Mucosa of stomach (tissue), 1 donor: ENCODE results near the gene TMEM203.

Source experiments
- H3K27me3 ChIP-seq: one replicate; pipeline ENCODE4 v1.7.0; 2013; ENCODE audit warnings: mild to moderate bottlenecking, low read length; ENCODE audit not compliant: control insufficient read depth, insufficient read depth
- H3K36me3 ChIP-seq: one replicate; pipeline ENCODE4 v1.7.0; 2013; ENCODE audit warnings: low read length; ENCODE audit not compliant: control insufficient read depth, insufficient read depth
- H3K4me1 ChIP-seq: one replicate; pipeline ENCODE4 v1.7.0; 2013; ENCODE audit warnings: mild to moderate bottlenecking, low read length; ENCODE audit not compliant: control insufficient read depth, insufficient read depth
- H3K4me3 ChIP-seq: one replicate; pipeline ENCODE4 v1.7.0; 2013; ENCODE audit warnings: low read length
- H3K9ac ChIP-seq: one replicate; pipeline ENCODE4 v1.7.0; 2013; ENCODE audit warnings: mild to moderate bottlenecking, low read length, moderate library complexity
- H3K9me3 ChIP-seq: one replicate; pipeline ENCODE4 v1.7.0; 2013; ENCODE audit warnings: mild to moderate bottlenecking, low read length, moderate library complexity; ENCODE audit not compliant: control insufficient read depth
- donor health status: Pancreatic carcinoma.

Gene TMEM203

DNA sequence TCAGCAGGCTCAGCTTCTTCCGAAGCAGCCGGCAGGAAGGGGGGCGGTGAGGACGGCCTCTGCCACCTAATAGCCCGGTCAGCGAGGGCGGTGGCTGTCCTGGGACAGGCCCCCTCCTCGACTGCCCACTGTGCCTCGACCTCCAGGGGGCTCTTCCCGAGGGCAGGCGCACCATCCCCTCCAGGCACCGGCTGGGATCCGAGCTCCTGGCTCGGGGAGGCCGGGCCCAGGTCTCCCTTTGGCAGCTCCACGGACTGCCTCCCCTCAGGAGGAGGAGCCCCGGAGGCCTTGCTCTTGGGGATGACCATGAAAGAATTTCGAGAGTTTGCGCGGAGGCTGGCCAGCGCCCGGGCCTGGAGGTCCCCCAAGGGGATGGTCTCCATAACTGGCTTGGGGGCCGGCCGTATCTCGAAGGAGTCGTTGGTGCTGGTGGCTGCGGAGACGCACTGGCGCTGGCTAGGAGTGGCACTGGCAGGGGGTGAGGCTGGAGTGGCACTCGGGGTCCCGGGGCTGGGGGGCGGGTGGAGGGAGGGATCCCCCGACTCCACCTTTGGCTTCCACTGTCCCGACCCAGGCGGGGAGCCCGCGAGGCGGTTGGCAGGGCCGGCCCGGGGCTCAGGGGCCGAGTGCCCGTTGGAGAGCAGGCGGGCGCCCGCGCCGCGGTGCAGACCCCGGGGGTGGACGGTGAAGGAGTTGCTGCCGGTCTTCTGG lies 5.9 kb downstream of the TMEM203 start:
- Histone ChIP-seq H3K4me1 (peaks cover 65% of the 10 kb centered on the region), H3K9ac (peak overlapping the region; percentile 57), H3K36me3 (no peaks in the 10 kb centered on the region), H3K9me3 (no peaks in the 10 kb centered on the region), H3K4me3 (no peak overlapping the region), H3K27me3 (no peaks in the 10 kb centered on the region)

DNA sequence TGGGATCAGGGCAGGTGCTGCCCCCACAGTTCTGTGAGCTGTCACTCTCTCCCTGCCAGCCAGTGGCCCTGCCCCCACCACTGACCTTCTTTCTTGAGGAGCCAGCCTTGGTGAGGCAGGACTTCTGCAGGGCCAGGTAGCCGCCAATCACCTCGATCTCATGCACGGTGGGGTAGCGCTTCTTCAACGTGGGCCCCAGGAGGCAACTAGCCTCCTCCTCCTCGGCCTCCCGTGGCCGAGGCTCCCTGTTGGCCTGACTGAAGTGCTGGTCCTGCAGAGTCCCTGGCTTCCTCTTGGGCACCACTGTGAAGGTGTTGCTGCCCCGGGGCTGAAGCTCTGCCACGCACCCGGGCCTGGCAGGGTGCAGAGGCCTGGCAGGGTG lies 6.6 kb downstream of the TMEM203 start:
- H3K4me1 ChIP-seq, result peaks cover 64% of the 10 kb centered on the region
- no peaks in the 10 kb centered on the region for H3K27me3 ChIP-seq
- no peak overlapping the region for H3K4me3 ChIP-seq
- peak overlapping the region; percentile 49 for H3K9ac ChIP-seq
- H3K36me3 ChIP-seq, result no peaks in the 10 kb centered on the region
- no peaks in the 10 kb centered on the region for H3K9me3 ChIP-seq

DNA sequence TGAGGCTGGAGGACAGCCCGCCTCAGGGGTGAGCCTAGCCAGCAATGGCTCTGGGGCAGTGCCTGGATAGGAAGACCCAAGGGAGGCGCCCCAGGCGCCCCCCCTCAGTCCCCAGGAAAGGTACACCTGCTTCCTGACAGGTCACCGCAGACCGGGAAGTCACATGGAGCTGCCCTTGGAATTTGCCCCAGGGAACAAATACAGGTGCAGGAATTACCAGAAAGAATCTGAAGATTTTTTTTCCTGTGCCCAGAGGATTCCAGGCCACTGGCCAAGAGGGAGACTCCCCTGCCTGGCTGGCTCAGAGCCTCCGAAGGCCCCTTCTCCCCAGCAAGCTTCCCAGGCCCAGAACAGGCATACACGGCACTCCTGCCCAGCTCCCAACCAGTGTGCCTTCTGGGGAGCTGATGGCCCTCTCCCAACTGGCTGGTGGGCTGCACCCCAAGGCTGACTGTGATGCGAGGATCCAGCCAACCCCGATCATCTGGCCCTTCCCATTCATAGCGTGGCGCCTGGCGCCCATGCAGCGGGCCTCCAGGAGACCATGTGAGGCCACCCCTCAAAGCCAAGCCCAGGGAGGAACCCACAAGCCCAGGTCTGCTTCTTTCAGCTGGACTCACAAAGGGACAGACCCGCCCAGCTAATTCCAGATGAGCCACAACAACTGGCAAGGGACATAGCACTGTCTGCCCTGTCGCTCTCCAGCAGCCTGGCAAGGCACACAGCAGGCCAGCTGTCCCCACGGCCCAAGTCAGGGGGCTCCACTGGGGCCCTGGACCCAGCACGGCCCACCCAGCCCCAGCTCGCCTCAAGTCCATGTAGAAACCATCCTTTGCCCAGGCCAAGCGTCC lies 7.2 kb downstream of the TMEM203 start:
- no peaks in the 10 kb centered on the region for H3K9me3 ChIP-seq
- H3K36me3 ChIP-seq, result no peaks in the 10 kb centered on the region
- peak overlapping the region; percentile 49 for H3K9ac ChIP-seq
- peaks cover 63% of the 10 kb centered on the region for H3K4me1 ChIP-seq
- H3K4me3 ChIP-seq, result peak overlapping the region; percentile 25
- H3K27me3 ChIP-seq, result no peaks in the 10 kb centered on the region

DNA sequence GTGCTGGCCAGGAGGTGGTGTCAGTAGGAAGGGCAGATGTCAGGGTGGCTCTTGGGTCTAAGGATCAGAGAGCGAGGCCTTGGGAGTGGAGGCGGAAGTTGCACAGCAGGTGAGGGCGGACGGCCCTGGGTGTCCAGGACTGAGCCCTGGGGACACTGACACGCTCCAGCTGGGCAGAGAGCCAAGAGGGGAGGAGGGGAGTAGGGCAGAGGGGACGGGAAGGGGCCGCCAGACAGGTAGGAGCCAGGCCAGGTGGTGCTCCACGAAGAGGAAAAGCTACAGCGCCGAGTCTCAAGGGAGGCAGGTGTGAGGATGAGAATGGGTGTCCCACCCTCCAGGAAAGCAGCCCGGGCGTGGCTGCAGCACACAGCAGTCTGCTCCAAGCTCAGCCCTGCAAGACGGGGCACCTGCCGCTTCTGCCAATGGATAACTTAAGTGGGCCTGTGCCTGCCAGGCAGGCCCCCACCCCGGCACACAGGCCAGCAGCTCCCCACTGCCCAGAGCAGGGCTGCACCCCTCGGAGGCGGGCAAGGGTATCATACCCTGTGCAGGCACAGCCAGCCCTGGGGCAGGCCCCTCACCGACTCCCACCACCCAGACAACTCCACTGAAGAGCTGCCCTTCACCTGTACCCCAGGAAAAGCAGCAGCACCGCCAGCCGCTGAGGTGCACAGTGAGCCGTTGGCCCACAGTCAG lies 9.8 kb downstream of the TMEM203 start:
- Histone ChIP-seq H3K4me1 (peaks cover 57% of the 10 kb centered on the region), H3K27me3 (no peaks in the 10 kb centered on the region), H3K9me3 (no peaks in the 10 kb centered on the region), H3K4me3 (no peak overlapping the region), H3K36me3 (no peaks in the 10 kb centered on the region), H3K9ac (no peak overlapping the region)

DNA sequence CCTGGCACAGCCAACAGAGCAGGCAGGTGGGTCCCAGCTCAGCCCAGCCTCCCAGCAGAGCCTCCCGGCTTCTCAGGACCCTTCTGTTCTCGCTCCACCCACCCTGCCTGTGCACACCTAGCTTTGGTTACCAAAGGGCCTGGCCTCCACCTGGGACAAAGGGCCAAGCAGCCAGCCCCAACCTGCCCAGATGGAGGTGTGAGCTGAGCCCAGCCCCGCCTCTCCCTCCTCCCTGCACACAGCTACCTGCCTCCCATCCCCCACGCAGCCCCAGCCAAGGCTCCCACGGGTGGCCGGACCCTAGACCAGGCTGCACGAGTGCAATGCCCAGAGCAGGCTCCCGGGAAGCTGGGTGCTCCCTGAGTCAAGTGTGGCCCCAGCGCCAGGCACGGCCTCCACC lies 10.5 kb downstream of the TMEM203 start:
- Histone ChIP-seq H3K9ac (no peak overlapping the region), H3K9me3 (no peaks in the 10 kb centered on the region), H3K4me1 (peaks cover 65% of the 10 kb centered on the region), H3K36me3 (no peaks in the 10 kb centered on the region), H3K27me3 (no peaks in the 10 kb centered on the region), H3K4me3 (no peak overlapping the region)

DNA sequence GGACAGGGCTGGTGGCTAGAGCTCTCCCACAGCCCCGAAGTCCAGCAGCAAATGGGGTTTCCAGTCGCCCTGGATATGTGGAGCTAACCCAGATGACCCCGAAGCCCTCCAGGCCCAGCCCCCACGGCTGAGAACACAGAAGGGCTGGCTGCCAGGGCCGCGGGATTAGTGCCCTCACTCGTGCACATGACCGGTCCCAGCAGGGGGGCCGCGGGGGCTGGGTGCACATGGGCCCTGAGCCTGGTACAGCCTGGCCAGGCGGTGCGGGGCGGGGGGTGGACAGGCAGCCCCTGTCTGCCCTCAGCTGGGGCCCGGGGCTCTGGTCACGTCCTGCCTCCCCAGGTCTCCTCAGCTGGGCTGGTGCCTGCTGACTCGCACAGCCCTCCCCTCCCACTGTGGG lies 11.1 kb downstream of the TMEM203 start:
- no peak overlapping the region for H3K4me3 ChIP-seq
- no peaks in the 10 kb centered on the region for H3K36me3 ChIP-seq
- H3K4me1 ChIP-seq, result peaks cover 68% of the 10 kb centered on the region
- no peaks in the 10 kb centered on the region for H3K9me3 ChIP-seq
- no peak overlapping the region for H3K9ac ChIP-seq
- no peaks in the 10 kb centered on the region for H3K27me3 ChIP-seq

DNA sequence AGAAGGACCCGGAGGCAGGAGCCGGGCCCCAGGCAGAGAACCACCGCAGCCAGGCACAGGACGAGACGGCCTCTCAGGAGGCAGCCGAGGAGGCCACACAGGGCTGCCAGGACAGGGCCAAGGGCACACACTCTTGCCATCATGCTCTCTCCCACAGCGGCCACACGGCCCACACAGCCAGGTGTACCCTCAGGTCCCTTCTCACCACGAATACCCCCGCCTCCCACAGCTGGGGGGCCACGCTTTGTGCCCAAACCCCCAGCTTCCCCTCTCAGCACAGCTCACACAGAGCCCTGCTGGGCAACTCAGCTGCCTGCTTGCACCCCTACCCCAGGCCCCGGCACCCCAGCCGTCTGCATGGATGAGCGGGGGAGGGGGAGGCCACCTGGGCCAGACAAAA lies 11.7 kb downstream of the TMEM203 start:
- Histone ChIP-seq H3K4me3 (no peak overlapping the region), H3K4me1 (peaks cover 64% of the 10 kb centered on the region)

DNA sequence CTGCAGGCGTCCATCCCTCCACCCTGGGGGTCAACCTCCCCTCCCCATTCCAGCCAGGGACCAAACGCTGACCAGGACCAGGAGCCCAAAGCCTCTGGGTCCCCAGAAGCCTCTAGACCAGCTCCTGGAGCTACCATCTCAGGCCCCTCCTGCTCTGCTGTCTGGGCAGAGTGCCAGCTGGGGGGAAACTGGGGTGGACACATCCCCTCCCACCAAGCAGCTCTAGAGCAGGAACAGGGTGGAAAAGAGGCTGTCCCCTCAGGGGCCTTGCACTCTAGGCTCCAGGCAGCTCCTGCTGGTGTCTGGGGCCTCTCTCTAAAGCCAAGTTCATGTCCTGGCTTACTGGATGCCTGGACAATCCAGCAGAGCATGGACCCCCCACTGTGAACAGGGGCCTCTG lies 12.6 kb downstream of the TMEM203 start:
- H3K9ac ChIP-seq, result no peak overlapping the region
- H3K36me3 ChIP-seq, result no peaks in the 10 kb centered on the region
- no peaks in the 10 kb centered on the region for H3K9me3 ChIP-seq
- no peaks in the 10 kb centered on the region for H3K27me3 ChIP-seq
- no peak overlapping the region for H3K4me3 ChIP-seq
- H3K4me1 ChIP-seq, result peaks cover 56% of the 10 kb centered on the region

More for the DNA sequence above, 11.7 kb downstream of the TMEM203 start:
- Histone ChIP-seq H3K9me3 (no peaks in the 10 kb centered on the region), H3K9ac (no peak overlapping the region), H3K36me3 (no peaks in the 10 kb centered on the region), H3K27me3 (no peaks in the 10 kb centered on the region)

DNA sequence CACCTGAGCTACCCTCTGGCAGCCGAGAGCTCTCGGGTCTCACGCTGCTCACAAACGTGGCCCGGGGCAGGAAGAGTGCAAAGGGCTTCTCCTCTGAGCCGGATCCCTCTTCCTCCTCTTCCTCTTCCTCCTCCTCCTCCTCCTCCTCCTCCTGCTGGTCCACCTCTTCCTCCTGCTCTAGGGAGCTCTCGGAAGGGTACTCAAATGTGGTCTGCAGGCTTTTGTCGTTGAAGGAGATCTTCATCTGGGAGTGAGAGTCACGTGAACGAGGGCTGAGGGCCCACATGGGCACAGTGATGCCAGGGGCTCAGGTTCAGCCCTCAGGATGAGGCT lies 13.0 kb downstream of the TMEM203 start:
- Histone ChIP-seq H3K9ac (no peak overlapping the region), H3K4me3 (no peak overlapping the region), H3K4me1 (peaks cover 56% of the 10 kb centered on the region), H3K27me3 (no peaks in the 10 kb centered on the region), H3K9me3 (no peaks in the 10 kb centered on the region), H3K36me3 (no peaks in the 10 kb centered on the region)

DNA sequence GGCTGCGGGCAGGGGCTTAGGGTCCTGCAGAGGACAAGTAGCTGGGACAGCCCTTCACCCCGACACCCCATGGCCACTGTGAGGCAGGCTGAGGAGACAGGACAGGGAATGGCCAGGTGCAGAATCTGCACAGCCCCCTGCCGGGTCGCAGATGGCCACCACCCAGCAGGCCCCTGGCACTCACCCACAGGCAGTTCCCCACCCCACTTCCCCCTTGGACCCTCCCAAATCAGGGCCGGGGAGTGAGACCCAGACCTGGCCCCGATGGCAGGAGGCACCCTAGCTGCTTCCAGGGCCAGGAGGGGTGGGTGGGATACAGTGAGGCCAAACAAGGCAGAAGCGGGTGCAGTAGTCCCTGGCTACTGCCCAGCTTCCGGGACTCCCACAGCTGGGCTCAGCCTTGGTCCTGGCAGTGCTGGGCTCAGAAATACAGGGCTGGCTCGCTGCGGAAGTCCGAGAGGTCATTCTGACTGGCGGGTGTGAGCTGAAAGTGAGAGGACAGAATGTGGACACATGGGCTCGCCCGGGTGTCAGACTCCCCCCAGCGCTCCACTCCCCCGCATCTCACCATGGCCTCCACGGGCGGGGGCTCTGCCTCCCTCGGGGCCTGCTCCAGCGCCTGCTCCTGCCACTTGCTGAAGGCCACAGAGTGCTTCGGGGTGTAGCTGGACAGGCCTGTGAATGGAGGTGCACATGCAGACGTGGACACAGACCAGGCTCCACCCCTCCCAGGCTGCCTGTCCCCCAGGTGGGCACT lies 13.6 kb downstream of the TMEM203 start:
- Histone ChIP-seq H3K9me3 (no peaks in the 10 kb centered on the region), H3K9ac (no peak overlapping the region), H3K27me3 (no peaks in the 10 kb centered on the region), H3K4me3 (no peak overlapping the region), H3K4me1 (peaks cover 56% of the 10 kb centered on the region), H3K36me3 (no peaks in the 10 kb centered on the region)

DNA sequence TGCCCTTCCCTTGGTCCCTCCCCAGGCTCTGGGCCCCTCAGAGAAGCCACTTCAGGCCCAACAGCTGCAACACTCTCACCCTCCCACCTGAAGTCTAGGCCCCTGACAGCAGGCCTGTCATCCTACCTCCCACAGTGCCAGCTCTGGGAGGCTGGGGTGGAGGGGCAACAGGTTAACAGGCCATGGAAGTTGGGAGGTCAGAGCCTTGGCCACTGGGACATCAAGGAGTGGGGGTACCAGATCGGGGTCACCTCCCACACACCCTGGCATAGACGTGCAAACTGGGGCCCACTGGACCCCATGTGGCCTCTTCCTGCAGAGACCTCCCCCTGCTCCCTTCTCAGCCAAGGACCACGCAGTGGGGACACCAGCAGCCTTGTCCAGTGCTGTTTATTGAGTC lies 14.2 kb downstream of the TMEM203 start:
- Histone ChIP-seq H3K4me1 (peaks cover 55% of the 10 kb centered on the region), H3K9me3 (no peaks in the 10 kb centered on the region), H3K9ac (no peak overlapping the region), H3K27me3 (no peaks in the 10 kb centered on the region), H3K4me3 (no peak overlapping the region), H3K36me3 (no peaks in the 10 kb centered on the region)
